Right cardiac atrium (tissue), 5 donors: Measurements from ENCODE around the gene OR6N1. TPM values are rescaled to one million over a fixed set of nuclear protein-coding genes. Genes with fewer than 3 reads are reported as not detected.

Experiments used
- ATAC-seq, 2 donors: fragments of 200-7000 bp; cut with Tn5 transposase; one replicate each; pipeline versions ENCODE4 v1.8.0 to v1.9.1; 2020; ENCODE audit warnings: moderate library complexity in 2 of 2, mild to moderate bottlenecking in 1 of 2
- DNase-seq, 3 donors: peaks; one replicate each; pipeline ENCODE4 v3.0.0-alpha.2; 2020
- H3K27ac ChIP-seq: one replicate; pipeline ENCODE4 v1.5.1; 2013; ENCODE audit warnings: mild to moderate bottlenecking, low read length, control low read depth, moderate library complexity
- H3K27me3 ChIP-seq: one replicate; pipeline ENCODE4 v1.6.1; 2013; ENCODE audit not compliant: control insufficient read depth, insufficient read depth
- H3K4me1 ChIP-seq: one replicate; pipeline ENCODE4 v1.6.1; 2013; ENCODE audit warnings: low read length; ENCODE audit not compliant: control insufficient read depth, insufficient read depth
- H3K4me3 ChIP-seq: one replicate; pipeline ENCODE4 v1.5.1; 2013; ENCODE audit warnings: low read length, control low read depth
- H3K9me3 ChIP-seq: one replicate; pipeline ENCODE4 v1.6.1; 2013; ENCODE audit warnings: low read length; ENCODE audit not compliant: control insufficient read depth
- WGBS: extraction: QIAGEN DNeasy Blood & Tissue Kit; methylation state at CpG from one replicate; pipeline ENCODE4 v1.1.7; 2013; 5-methylcytosine and 5-hydroxymethylcytosine counted together
- intact Hi-C, 4 donors: fragments of 100-400 bp; cut with DNase I; formaldehyde crosslinking; loops; one replicate each; pipeline versions ENCODE4 v1.11.0 to v1.14.0; 2022 to 2023
- polyA plus RNA-seq: library from polyadenylated mRNA; stranded (reverse); fragments of 200-250 nt; gene quantifications from one replicate; pipeline ENCODE4 v1.2.3, GENCODE V29; 2013
- total RNA-seq, 4 donors: library from RNA; stranded (reverse); fragmentation: NEBNext Ultra II Directional; extraction: Animal tissue kit (Norgen Biotek cat#: 25700); gene quantifications; one replicate each; pipeline ENCODE4 v1.2.1, GENCODE V29; 2021
- donor health status: healthy with polysubstance abuse.
- donor health status: DM: no; HTN: yes; CAD: no.
- donor health status: DM: no; HTN: no; CAD: no.
- donor health status: DM: no; HTN: yes; CAD: no; lungs with severe emphysema.
- donor health status: DM: yes; HTN: yes; CAD: no.

Gene OR6N1
- total and polyA plus RNA-seq, 5 donors: not detected

GRCh38 chr1:158806916-158807536 is 35.0 kb upstream of the OR6N1 start:
- ATAC-seq (no peak), DNase-seq (no peak)
- Histone ChIP-seq H3K27me3 (no peaks in the 10 kb centered on the region), H3K27ac (no peak overlapping the region), H3K4me3 (no peak overlapping the region), H3K4me1 (no peaks in the 10 kb centered on the region), H3K9me3 (no peaks in the 10 kb centered on the region)
- intact Hi-C loops: no loop called here
- WGBS: 62% methylated on average over 6 of the region's 6 CpGs

GRCh38 chr1:158803678-158804077 is 31.7 kb upstream of the OR6N1 start:
- H3K4me1 ChIP-seq: no peaks in the 10 kb centered on the region
- H3K9me3 ChIP-seq: no peaks in the 10 kb centered on the region
- no peak for ATAC-seq
- intact Hi-C loops: no loop called here
- H3K27ac ChIP-seq: no peak overlapping the region
- 91% methylated on average over 1 of the region's 1 CpG for WGBS
- no peak for DNase-seq
- no peak overlapping the region for H3K4me3 ChIP-seq
- no peaks in the 10 kb centered on the region for H3K27me3 ChIP-seq

GRCh38 chr1:158801396-158801795 is 29.4 kb upstream of the OR6N1 start:
- no peak for DNase-seq
- Histone ChIP-seq H3K4me1 (no peaks in the 10 kb centered on the region), H3K4me3 (no peak overlapping the region), H3K27ac (no peak overlapping the region), H3K9me3 (no peaks in the 10 kb centered on the region), H3K27me3 (no peaks in the 10 kb centered on the region)
- WGBS: 92% methylated on average over 1 of the region's 1 CpG
- no peak for ATAC-seq
- intact Hi-C loops: no loop called here

GRCh38 chr1:158800526-158800925 is 28.5 kb upstream of the OR6N1 start:
- Histone ChIP-seq H3K27ac (no peak overlapping the region), H3K4me1 (no peaks in the 10 kb centered on the region), H3K9me3 (no peaks in the 10 kb centered on the region), H3K4me3 (no peak overlapping the region), H3K27me3 (no peaks in the 10 kb centered on the region)
- ATAC-seq: no peak
- intact Hi-C loops: no loop called here
- no peak for DNase-seq
- WGBS: 81% methylated on average over 2 of the region's 2 CpGs

- ATAC-seq: no peak
- DNase-seq: no peak
- Histone ChIP-seq H3K27ac (no peak overlapping the region), H3K4me1 (no peaks in the 10 kb centered on the region), H3K9me3 (no peaks in the 10 kb centered on the region), H3K27me3 (no peaks in the 10 kb centered on the region), H3K4me3 (no peak overlapping the region)
- intact Hi-C loops: no loop called here
- WGBS: 75% methylated on average over 4 of the region's 4 CpGs
Observed at GRCh38 chr1:158799689-158800088, 27.7 kb upstream of the OR6N1 start.

GRCh38 chr1:158798531-158798930 is 26.5 kb upstream of the OR6N1 start:
- H3K27ac ChIP-seq: no peak overlapping the region
- H3K9me3 ChIP-seq: no peaks in the 10 kb centered on the region
- H3K4me1 ChIP-seq: no peaks in the 10 kb centered on the region
- 59% methylated on average over 3 of the region's 3 CpGs for WGBS
- no peak overlapping the region for H3K4me3 ChIP-seq
- intact Hi-C loops: no loop called here
- DNase-seq (no peak), ATAC-seq (no peak)
- no peaks in the 10 kb centered on the region for H3K27me3 ChIP-seq

GRCh38 chr1:158794247-158794646 is 22.3 kb upstream of the OR6N1 start:
- Histone ChIP-seq H3K27me3 (no peaks in the 10 kb centered on the region), H3K4me3 (no peak overlapping the region), H3K9me3 (no peaks in the 10 kb centered on the region), H3K4me1 (no peaks in the 10 kb centered on the region), H3K27ac (no peak overlapping the region)
- 69% methylated on average over 6 of the region's 6 CpGs for WGBS
- no peak for DNase-seq
- ATAC-seq: no peak
- intact Hi-C loops: no loop called here

GRCh38 chr1:158793604-158794003 is 21.6 kb upstream of the OR6N1 start:
- no peaks in the 10 kb centered on the region for H3K4me1 ChIP-seq
- intact Hi-C loops: no loop called here
- ATAC-seq (no peak), DNase-seq (no peak)
- no peaks in the 10 kb centered on the region for H3K27me3 ChIP-seq
- H3K27ac ChIP-seq: no peak overlapping the region
- no peaks in the 10 kb centered on the region for H3K9me3 ChIP-seq
- H3K4me3 ChIP-seq: no peak overlapping the region
- 72% methylated on average over 2 of the region's 2 CpGs for WGBS

GRCh38 chr1:158781104-158781503 is 9.1 kb upstream of the OR6N1 start, which contains the start of gene OR6N2:
TSS of gene OR6N2 (minus strand) at chr1:158781204. CDS start at chr1:158777635, 3,569 bp downstream.
- H3K9me3 ChIP-seq: no peaks in the 10 kb centered on the region

GRCh38 chr1:158754420-158754819 is 17.6 kb downstream of the OR6N1 start, which contains the start of gene OR6K6:
TSS of gene OR6K6 (plus strand) at chr1:158754720. CDS start at chr1:158754888, 168 bp downstream.
- ATAC-seq (no peak), DNase-seq (no peak)
- intact Hi-C loops: no loop called here
- H3K4me1 ChIP-seq: no peaks in the 10 kb centered on the region
- WGBS: 68% methylated on average over 2 of the region's 2 CpGs
- no peaks in the 10 kb centered on the region for H3K9me3 ChIP-seq
- H3K27ac ChIP-seq: no peak within 1 kb of the TSS
- H3K27me3 ChIP-seq: no peaks in the 10 kb centered on the region
- H3K4me3 ChIP-seq: no peak within 1 kb of the TSS

More at GRCh38 chr1:158781104-158781503, 9.1 kb upstream of the OR6N1 start, which contains the start of gene OR6N2:
- intact Hi-C loops: no loop called here
- no peak for ATAC-seq
- Histone ChIP-seq H3K4me3 (no peak within 1 kb of the TSS), H3K27me3 (no peaks in the 10 kb centered on the region), H3K27ac (no peak within 1 kb of the TSS), H3K4me1 (no peaks in the 10 kb centered on the region)
- no peak for DNase-seq

GRCh38 chr1:158752155-158752712 is 19.8 kb downstream of the OR6N1 start:
- no peak overlapping the region for H3K4me3 ChIP-seq
- no peak overlapping the region for H3K27ac ChIP-seq
- 90% methylated on average over 9 of the region's 9 CpGs for WGBS
- H3K9me3 ChIP-seq: no peaks in the 10 kb centered on the region
- H3K4me1 ChIP-seq: no peaks in the 10 kb centered on the region
- no peaks in the 10 kb centered on the region for H3K27me3 ChIP-seq
- ATAC-seq: peak in 1 of 2 donors; percentile 11
- peak in 1 of 3 donors; percentile 37 for DNase-seq
- intact Hi-C loops: no loop called here
